HL-60 (cell line): ENCODE measurements around the gene LIPA.

Source experiments
- DNase-seq, 2 experiments: peaks; one replicate each; pipeline ENCODE4 v3.0.0-alpha.2; 2010 to 2020; ENCODE audit warnings: low read depth in 1 of 2, low spot score in 1 of 2
- H3K27ac ChIP-seq: fragments of 250-450 bp; sonication (Bioruptor Pico); replicated peaks from 2 replicates; pipeline ENCODE4 v1.5.1; 2020; ENCODE audit warnings: mild to moderate bottlenecking, moderate library complexity
- H3K27me3 ChIP-seq: fragments of 250-450 bp; sonication (Bioruptor Pico); 2 replicates; pipeline ENCODE4 v1.5.1; 2021; ENCODE audit warnings: mild to moderate bottlenecking, moderate library complexity; ENCODE audit not compliant: insufficient read depth, poor library complexity, severe bottlenecking
- H3K4me3 ChIP-seq: replicated peaks from 2 replicates; pipeline ENCODE4 v1.5.1; 2011; ENCODE audit warnings: mild to moderate bottlenecking, control low read depth, low read length; ENCODE audit not compliant: insufficient read depth
- GABPA ChIP-seq: IDR thresholded peaks from 2 replicates; pipeline ENCODE4 v1.6.1; 2012; ENCODE audit warnings: low read depth
- POLR2AphosphoS5 ChIP-seq: IDR thresholded peaks from 2 replicates; pipeline ENCODE4 v1.6.1; 2012; ENCODE audit warnings: low read depth
- REST ChIP-seq: IDR thresholded peaks from 2 replicates; pipeline ENCODE4 v1.6.1; 2012; ENCODE audit warnings: low read depth; ENCODE audit not compliant: insufficient replicate concordance
- SPI1 ChIP-seq: IDR thresholded peaks from 2 replicates; pipeline ENCODE4 v1.6.1; 2012; ENCODE audit warnings: low read depth, mild to moderate bottlenecking, borderline replicate concordance
- TF ChIP-seq, protein P1 (sequence below): IDR thresholded peaks from one replicate; pipeline ENCODE4 v1.5.1; 2011; ENCODE audit warnings: low read length, control low read depth, inconsistent platforms; ENCODE audit not compliant: insufficient read depth

LIPA gene

GRCh38 chr10:89283936-89284475, 32.4 kb upstream of the LIPA start:
- no peak for DNase-seq
- H3K27ac ChIP-seq: no peak overlapping the region
- H3K4me3 ChIP-seq: no peak overlapping the region
- H3K27me3 ChIP-seq: no peaks in the 10 kb centered on the region
- TF ChIP-seq POLR2AphosphoS5: no peak
- TF ChIP-seq, protein P1, sequence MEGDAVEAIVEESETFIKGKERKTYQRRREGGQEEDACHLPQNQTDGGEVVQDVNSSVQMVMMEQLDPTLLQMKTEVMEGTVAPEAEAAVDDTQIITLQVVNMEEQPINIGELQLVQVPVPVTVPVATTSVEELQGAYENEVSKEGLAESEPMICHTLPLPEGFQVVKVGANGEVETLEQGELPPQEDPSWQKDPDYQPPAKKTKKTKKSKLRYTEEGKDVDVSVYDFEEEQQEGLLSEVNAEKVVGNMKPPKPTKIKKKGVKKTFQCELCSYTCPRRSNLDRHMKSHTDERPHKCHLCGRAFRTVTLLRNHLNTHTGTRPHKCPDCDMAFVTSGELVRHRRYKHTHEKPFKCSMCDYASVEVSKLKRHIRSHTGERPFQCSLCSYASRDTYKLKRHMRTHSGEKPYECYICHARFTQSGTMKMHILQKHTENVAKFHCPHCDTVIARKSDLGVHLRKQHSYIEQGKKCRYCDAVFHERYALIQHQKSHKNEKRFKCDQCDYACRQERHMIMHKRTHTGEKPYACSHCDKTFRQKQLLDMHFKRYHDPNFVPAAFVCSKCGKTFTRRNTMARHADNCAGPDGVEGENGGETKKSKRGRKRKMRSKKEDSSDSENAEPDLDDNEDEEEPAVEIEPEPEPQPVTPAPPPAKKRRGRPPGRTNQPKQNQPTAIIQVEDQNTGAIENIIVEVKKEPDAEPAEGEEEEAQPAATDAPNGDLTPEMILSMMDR: no peak
- TF ChIP-seq GABPA: no peak

DNA sequence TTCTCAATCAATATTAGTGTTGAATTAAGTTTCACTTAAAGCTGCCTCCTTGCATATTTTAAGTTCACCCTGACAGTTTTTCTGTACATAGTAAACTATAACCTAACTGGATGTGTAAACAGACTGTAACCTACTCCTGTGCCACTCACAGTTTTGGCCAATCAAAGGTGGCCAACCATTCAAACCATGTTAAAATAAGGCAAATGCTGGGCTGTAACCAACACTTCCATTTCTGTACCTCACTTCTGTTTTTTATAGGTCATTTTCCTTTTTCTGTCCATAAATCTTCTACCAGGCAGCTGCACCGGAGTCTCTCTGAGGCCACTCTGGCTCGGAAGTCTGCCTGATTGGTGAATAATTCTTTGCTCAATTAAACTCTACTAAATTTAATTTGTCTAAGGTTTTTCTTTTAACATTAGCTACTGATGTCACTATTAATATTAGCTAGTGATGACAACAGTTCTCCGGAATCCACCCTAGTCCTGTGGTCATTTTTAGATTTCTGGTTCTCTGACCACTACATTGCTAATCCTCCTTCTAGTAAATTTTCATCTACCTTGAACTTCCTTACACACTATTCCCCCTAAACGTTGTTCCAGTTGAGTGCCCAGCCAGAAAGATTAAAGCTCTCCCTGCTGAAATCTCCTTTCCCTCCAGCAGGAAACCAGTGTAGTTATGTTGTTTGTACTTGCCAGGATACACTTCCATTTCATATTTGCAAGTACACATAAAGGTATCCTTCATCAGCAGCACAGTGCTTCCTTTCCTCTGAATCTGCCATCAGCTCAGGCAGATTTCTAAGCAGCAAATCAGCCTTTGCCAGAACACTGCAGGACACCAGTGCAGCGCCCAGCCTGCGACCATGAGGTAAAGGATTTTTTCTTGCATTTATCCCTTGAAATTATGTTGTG, 31.7 kb upstream of the LIPA start:
- DNase-seq: no peak
- TF ChIP-seq, protein P1: no peak
- TF ChIP-seq GABPA: no peak
- TF ChIP-seq REST: no peak
- TF ChIP-seq SPI1: no peak
- no peak for TF ChIP-seq POLR2AphosphoS5
- Histone ChIP-seq H3K27me3 (no peaks in the 10 kb centered on the region), H3K27ac (no peak overlapping the region), H3K4me3 (no peak overlapping the region)

- Histone ChIP-seq H3K4me3 (no peak overlapping the region), H3K27ac (no peak overlapping the region), H3K27me3 (no peaks in the 10 kb centered on the region)
- no peak for DNase-seq
- TF ChIP-seq REST (no peak), POLR2AphosphoS5 (no peak), GABPA (no peak), SPI1 (no peak)
- TF ChIP-seq, protein P1: no peak
Measured at GRCh38 chr10:89281606-89282395, 30.2 kb upstream of the LIPA start.
